ENCODE measurements around the gene PYGM.

PYGM gene

DNA sequence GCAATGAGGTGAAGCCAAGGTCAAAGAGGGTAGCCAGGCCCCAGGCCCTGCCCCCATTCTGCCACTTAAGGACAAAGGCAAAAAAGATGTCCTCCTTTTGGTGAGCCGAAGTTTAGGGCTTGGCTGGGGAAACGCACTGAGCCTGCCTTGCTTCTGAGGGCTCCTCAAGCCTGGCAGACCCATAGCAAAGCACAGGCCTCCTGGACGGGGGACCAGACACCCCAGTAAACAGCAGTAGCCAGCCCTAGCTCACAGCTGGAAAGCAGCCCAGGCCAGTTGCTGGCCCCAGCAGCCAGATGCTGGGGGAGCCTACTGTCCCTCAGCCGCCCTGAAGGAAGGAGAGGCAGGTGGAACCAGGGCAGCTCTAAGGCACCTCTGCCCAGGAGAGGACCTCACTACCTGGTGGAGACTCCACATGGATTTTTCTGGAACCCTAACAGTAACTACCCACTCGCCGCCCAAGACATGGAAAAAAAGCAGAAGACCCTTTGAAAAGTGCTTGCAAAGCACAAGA, 3.8 kb upstream of the PYGM start:
- H3K4me1 ChIP-seq (ENCODE audit: control insufficient read depth in 1 of 2, insufficient read depth in 1 of 2, low read depth in 1 of 2, low read length in 1 of 2): peaks cover 13% of the 10 kb centered on the region in 2 experiments
- peaks cover 92% of the 10 kb centered on the region for H3K36me3 ChIP-seq
- H3K9me3 ChIP-seq: peaks cover 6% of the 10 kb centered on the region
- TF ChIP-seq CTCF (IDR thresholded peaks at IDR 0.05): no peak
- H3K27ac ChIP-seq: peak overlapping the region; percentile 66
- no peak overlapping the region for H3K4me3 ChIP-seq (ENCODE audit: low read depth in 1 of 2, low read length in 1 of 2)
- no peaks in the 10 kb centered on the region for H3K27me3 ChIP-seq

GRCh38 chr11:64762674-64763525, 3.1 kb upstream of the PYGM start:
- no peak for TF ChIP-seq CTCF (IDR thresholded peaks at IDR 0.05)
- H3K27me3 ChIP-seq: no peaks in the 10 kb centered on the region
- H3K9me3 ChIP-seq: no peaks in the 10 kb centered on the region
- peaks cover 7 to 8% of the 10 kb centered on the region in 2 experiments for H3K4me1 ChIP-seq (ENCODE audit: control insufficient read depth in 1 of 2, insufficient read depth in 1 of 2, low read depth in 1 of 2, low read length in 1 of 2)
- H3K36me3 ChIP-seq: peaks cover 85% of the 10 kb centered on the region
- H3K4me3 ChIP-seq (ENCODE audit: low read depth in 1 of 2, low read length in 1 of 2): no peak overlapping the region
- peak overlapping the region; percentile 66 for H3K27ac ChIP-seq

GRCh38 chr11:64762277-64762673, 2.5 kb upstream of the PYGM start:
- Histone ChIP-seq H3K27me3 (no peaks in the 10 kb centered on the region), H3K4me1 (ENCODE audit: control insufficient read depth in 1 of 2, insufficient read depth in 1 of 2, low read depth in 1 of 2, low read length in 1 of 2) (peaks cover under 1 to 2% of the 10 kb centered on the region in 2 experiments), H3K27ac (peak overlapping the region; percentile 66), H3K36me3 (peaks cover 79% of the 10 kb centered on the region), H3K4me3 (ENCODE audit: low read depth in 1 of 2, low read length in 1 of 2) (no peak overlapping the region), H3K9me3 (no peaks in the 10 kb centered on the region)
- TF ChIP-seq CTCF (IDR thresholded peaks at IDR 0.05): no peak

GRCh38 chr11:64760759-64761420, 1.1 kb upstream of the PYGM start:
- TF ChIP-seq CTCF (IDR thresholded peaks at IDR 0.05): no peak
- Histone ChIP-seq H3K4me1 (ENCODE audit: control insufficient read depth in 1 of 2, insufficient read depth in 1 of 2, low read depth in 1 of 2, low read length in 1 of 2) (no peaks in the 10 kb centered on the region), H3K4me3 (ENCODE audit: low read depth in 1 of 2, low read length in 1 of 2) (no peak overlapping the region), H3K36me3 (peaks cover 65% of the 10 kb centered on the region), H3K9me3 (no peaks in the 10 kb centered on the region), H3K27me3 (no peaks in the 10 kb centered on the region), H3K27ac (peak overlapping the region; percentile 66)

GRCh38 chr11:64759131-64759721, 548 bp downstream of the PYGM start:
- no peaks in the 10 kb centered on the region for H3K4me1 ChIP-seq (ENCODE audit: control insufficient read depth in 1 of 2, insufficient read depth in 1 of 2, low read depth in 1 of 2, low read length in 1 of 2)
- H3K36me3 ChIP-seq: peaks cover 62% of the 10 kb centered on the region
- H3K27ac ChIP-seq: no peak overlapping the region
- no peaks in the 10 kb centered on the region for H3K27me3 ChIP-seq
- no peak overlapping the region for H3K4me3 ChIP-seq (ENCODE audit: low read depth in 1 of 2, low read length in 1 of 2)
- H3K9me3 ChIP-seq: no peaks in the 10 kb centered on the region
- no peak for TF ChIP-seq CTCF (IDR thresholded peaks at IDR 0.05)

All from neutrophil (primary cell).